Activated naive CD8-positive, alpha-beta T cell treated with anti-CD3 and anti-CD28 coated beads for 36 hours (primary cell): ENCODE data around the gene PABPC1L2B. TPM values are rescaled to one million over a fixed set of nuclear protein-coding genes. Genes with fewer than 3 reads are reported as not detected.
"Not testable (repeated sequence)": the region's sequence is repeated elsewhere in the genome, so short reads cannot be mapped to it uniquely, and the experiment has no call there.

Source experiments
- DNase-seq: peaks from one replicate; pipeline ENCODE4 v3.0.0; 2021
- H3K27ac Mint-ChIP-seq: one replicate; pipeline ENCODE4 v1.8.0; 2022; ENCODE audit warnings: mild to moderate bottlenecking, moderate library complexity, mixed read lengths
- H3K27me3 Mint-ChIP-seq: one replicate; pipeline ENCODE4 v1.8.0; 2022; ENCODE audit warnings: mild to moderate bottlenecking, mixed read lengths
- H3K36me3 Mint-ChIP-seq: one replicate; pipeline ENCODE4 v1.8.0; 2021; ENCODE audit warnings: mild to moderate bottlenecking, mixed read lengths
- H3K4me1 Mint-ChIP-seq: one replicate; pipeline ENCODE4 v1.8.0; 2021; ENCODE audit warnings: mixed read lengths
- H3K4me3 Mint-ChIP-seq: one replicate; pipeline ENCODE4 v1.8.0; 2022; ENCODE audit warnings: mild to moderate bottlenecking, moderate library complexity, mixed read lengths
- H3K9me3 Mint-ChIP-seq: one replicate; pipeline ENCODE4 v1.8.0; 2022; ENCODE audit warnings: mixed read lengths
- total RNA-seq, 2 experiments: library from RNA; stranded (reverse); gene quantifications; one replicate each; pipeline ENCODE4 v1.2.3, GENCODE V29; 2021

The PABPC1L2B gene
- total RNA-seq, result not detected

DNA sequence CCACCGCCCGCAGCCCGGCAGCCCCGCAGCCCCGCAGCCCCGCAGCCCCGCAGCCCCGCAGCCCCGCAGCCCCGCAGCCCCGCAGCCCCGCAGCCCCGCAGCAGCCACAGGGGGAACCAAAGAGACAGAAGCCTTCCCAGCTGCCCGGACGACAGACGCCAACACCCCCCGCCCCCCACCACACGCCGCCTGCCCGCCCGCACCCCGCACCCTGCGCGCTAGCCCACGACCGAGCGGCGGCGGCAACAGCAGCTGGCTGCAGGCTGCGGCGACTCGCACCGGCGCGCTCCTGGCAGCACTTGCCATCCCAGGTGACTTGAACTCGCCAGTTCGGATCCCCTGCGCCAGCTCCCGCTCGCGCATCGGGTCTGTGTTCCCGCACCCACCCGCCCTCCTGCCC is at the start of gene PABPC1L2B:
Gene PABPC1L2B, plus strand, starts transcription at position 207 of the 400 bp plus-strand sequence. CDS start 704 bp downstream, outside the sequence.
- not testable (repeated sequence) for H3K27ac Mint-ChIP-seq, H3K4me1 Mint-ChIP-seq, H3K4me3 Mint-ChIP-seq, H3K9me3 Mint-ChIP-seq, H3K27me3 Mint-ChIP-seq, DNase-seq, H3K36me3 Mint-ChIP-seq

GRCh38 chrX:72959971-72960370 is 42.8 kb upstream of the PABPC1L2B start:
- not testable (repeated sequence) for H3K36me3 Mint-ChIP-seq, H3K27ac Mint-ChIP-seq, DNase-seq, H3K4me3 Mint-ChIP-seq, H3K4me1 Mint-ChIP-seq, H3K27me3 Mint-ChIP-seq, H3K9me3 Mint-ChIP-seq

DNA sequence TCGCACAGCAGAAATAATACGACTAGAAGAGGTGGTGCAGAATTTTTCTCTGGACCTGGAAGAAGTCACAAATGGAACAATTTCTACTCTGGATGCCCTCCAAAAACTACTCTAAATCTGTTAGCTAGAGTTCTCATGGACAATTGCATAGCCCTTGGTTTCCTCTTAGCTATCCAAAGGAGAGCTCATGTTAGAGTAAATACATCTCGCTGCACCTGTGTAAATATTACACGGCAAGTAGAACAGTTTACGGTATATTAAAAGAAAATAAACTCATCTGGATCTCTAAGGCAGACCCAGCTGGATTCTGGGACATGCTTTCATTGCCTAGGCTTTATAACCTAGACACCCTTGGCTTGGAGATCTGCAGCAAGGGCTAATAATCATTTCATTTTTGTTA is 30.9 kb upstream of the PABPC1L2B start:
- not testable (repeated sequence) for H3K36me3 Mint-ChIP-seq, H3K27ac Mint-ChIP-seq, DNase-seq, H3K27me3 Mint-ChIP-seq, H3K9me3 Mint-ChIP-seq, H3K4me3 Mint-ChIP-seq, H3K4me1 Mint-ChIP-seq

GRCh38 chrX:72974885-72975284 is 27.9 kb upstream of the PABPC1L2B start:
- DNase-seq, H3K9me3 Mint-ChIP-seq, H3K27ac Mint-ChIP-seq, H3K4me1 Mint-ChIP-seq, H3K4me3 Mint-ChIP-seq, H3K36me3 Mint-ChIP-seq, H3K27me3 Mint-ChIP-seq: not testable (repeated sequence)

- not testable (repeated sequence) for H3K27me3 Mint-ChIP-seq, DNase-seq, H3K9me3 Mint-ChIP-seq, H3K4me3 Mint-ChIP-seq, H3K27ac Mint-ChIP-seq, H3K4me1 Mint-ChIP-seq, H3K36me3 Mint-ChIP-seq
Measured at GRCh38 chrX:72980894-72981469, 21.8 kb upstream of the PABPC1L2B start.

- peaks cover 12% of the 10 kb centered on the region for H3K27me3 Mint-ChIP-seq
- not testable (repeated sequence) for H3K27ac Mint-ChIP-seq, H3K4me1 Mint-ChIP-seq, H3K36me3 Mint-ChIP-seq, H3K9me3 Mint-ChIP-seq, DNase-seq, H3K4me3 Mint-ChIP-seq
Measured at GRCh38 chrX:73004032-73004431, 1.3 kb downstream of the PABPC1L2B start.

- H3K36me3 Mint-ChIP-seq, result no peaks in the 10 kb centered on the region
- no peak for DNase-seq
- peaks cover 9% of the 10 kb centered on the region for H3K9me3 Mint-ChIP-seq
- no peak overlapping the region for H3K27ac Mint-ChIP-seq
- H3K4me3 Mint-ChIP-seq, result no peak overlapping the region
- H3K27me3 Mint-ChIP-seq, result peaks cover 4% of the 10 kb centered on the region
- no peaks in the 10 kb centered on the region for H3K4me1 Mint-ChIP-seq
Measured at GRCh38 chrX:73021361-73022092, 18.8 kb downstream of the PABPC1L2B start.

DNA sequence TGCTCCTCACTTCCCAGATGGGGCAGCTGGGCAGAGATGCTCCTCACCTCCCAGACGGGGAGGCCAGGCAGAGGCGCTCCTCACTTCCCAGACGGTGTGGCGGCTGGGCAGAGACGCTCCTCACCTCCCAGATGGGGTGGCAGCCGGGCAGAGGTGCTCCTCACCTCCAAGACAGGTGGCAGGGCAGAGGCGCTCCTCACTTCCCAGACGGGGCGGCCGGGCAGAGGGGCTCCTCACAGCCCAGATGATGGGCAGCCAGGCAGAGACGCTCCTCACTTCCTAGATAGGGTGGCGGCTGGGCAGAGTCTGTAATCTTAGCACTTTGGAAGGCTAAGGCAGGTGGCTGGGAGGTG is 19.3 kb downstream of the PABPC1L2B start:
- not testable (repeated sequence) for H3K9me3 Mint-ChIP-seq, H3K27ac Mint-ChIP-seq, DNase-seq, H3K27me3 Mint-ChIP-seq, H3K4me3 Mint-ChIP-seq, H3K4me1 Mint-ChIP-seq, H3K36me3 Mint-ChIP-seq

GRCh38 chrX:73028876-73029275 is 26.1 kb downstream of the PABPC1L2B start:
- H3K4me1 Mint-ChIP-seq, result no peaks in the 10 kb centered on the region
- H3K9me3 Mint-ChIP-seq, result peaks cover 6% of the 10 kb centered on the region
- no peaks in the 10 kb centered on the region for H3K36me3 Mint-ChIP-seq
- no peak for DNase-seq
- peaks cover 4% of the 10 kb centered on the region for H3K27me3 Mint-ChIP-seq
- H3K27ac Mint-ChIP-seq, result no peak overlapping the region
- H3K4me3 Mint-ChIP-seq, result no peak overlapping the region

Other genes with a start within 250 kb of the PABPC1L2B start
- gene DMRTC1B, start 226.0 kb upstream of the PABPC1L2B start, total RNA-seq, result not detected
- gene FAM236B, start 220.3 kb upstream of the PABPC1L2B start, total RNA-seq, result not detected
- not detected for gene FAM236D, start 194.7 kb upstream of the PABPC1L2B start, total RNA-seq
- gene FAM236C, start 90.3 kb upstream of the PABPC1L2B start, total RNA-seq, result not detected
- not detected for gene FAM236A, start 64.7 kb upstream of the PABPC1L2B start, total RNA-seq
- not detected for gene DMRTC1, start 59.1 kb upstream of the PABPC1L2B start, total RNA-seq
- not detected for gene PABPC1L2A, start 76.6 kb downstream of the PABPC1L2B start, total RNA-seq
- 1 to 10 TPM; 2.4 to 2.9 TPM for gene NAP1L2, start 211.9 kb downstream of the PABPC1L2B start, total RNA-seq